ENCODE data around the gene SHOX. TPM values are rescaled to one million over a fixed set of nuclear protein-coding genes. Genes with fewer than 3 reads are reported as not detected.

The SHOX gene
- total RNA-seq, 2 donors from 2014 or later = not detected

- Histone ChIP-seq H3K27me3 (replicated peaks; ENCODE audit: insufficient read depth) (no peaks in the 10 kb centered on the region), H3K4me1 (replicated peaks) (no peaks in the 10 kb centered on the region), H3K9me3 (no peaks in the 10 kb centered on the region), H3K27ac (no peak overlapping the region), H3K36me3 (no peaks in the 10 kb centered on the region), H3K4me3 (no peak overlapping the region)
- no peak for TF ChIP-seq POLR2A (IDR thresholded peaks at IDR 0.05)
- TF ChIP-seq CTCF (IDR thresholded peaks at IDR 0.05) = no peak
- no peak for TF ChIP-seq POLR2AphosphoS5 (IDR thresholded peaks at IDR 0.05)
- intact Hi-C loops (cut with DNase I) = no loop called here
- WGBS = 94% methylated on average over 10 of the region's 10 CpGs
- no peak for DNase-seq (ENCODE audit: low spot score)
Measured at GRCh38 chrX:661154-661553, 30.6 kb downstream of the SHOX start.

GRCh38 chrX:662126-662525 is 31.5 kb downstream of the SHOX start:
- no peak for TF ChIP-seq CTCF (IDR thresholded peaks at IDR 0.05)
- no peak for TF ChIP-seq POLR2AphosphoS5 (IDR thresholded peaks at IDR 0.05)
- TF ChIP-seq POLR2A (IDR thresholded peaks at IDR 0.05) = no peak
- Histone ChIP-seq H3K27ac (no peak overlapping the region), H3K9me3 (no peaks in the 10 kb centered on the region), H3K36me3 (no peaks in the 10 kb centered on the region), H3K4me3 (no peak overlapping the region), H3K4me1 (replicated peaks) (no peaks in the 10 kb centered on the region), H3K27me3 (replicated peaks; ENCODE audit: insufficient read depth) (no peaks in the 10 kb centered on the region)
- no peak for DNase-seq (ENCODE audit: low spot score)
- intact Hi-C loops (cut with DNase I) = no loop called here
- WGBS = 65% methylated on average over 20 of the region's 20 CpGs

GRCh38 chrX:663841-664240 is 33.2 kb downstream of the SHOX start:
- Histone ChIP-seq H3K27me3 (replicated peaks; ENCODE audit: insufficient read depth) (no peaks in the 10 kb centered on the region), H3K9me3 (no peaks in the 10 kb centered on the region), H3K27ac (no peak overlapping the region), H3K4me3 (no peak overlapping the region), H3K4me1 (replicated peaks) (no peaks in the 10 kb centered on the region), H3K36me3 (no peaks in the 10 kb centered on the region)
- WGBS = 92% methylated on average over 18 of the region's 18 CpGs
- TF ChIP-seq CTCF (IDR thresholded peaks at IDR 0.05) (no peak), POLR2AphosphoS5 (IDR thresholded peaks at IDR 0.05) (no peak), POLR2A (IDR thresholded peaks at IDR 0.05) (no peak)
- DNase-seq (ENCODE audit: low spot score) = no peak
- intact Hi-C loops (cut with DNase I) = no loop called here

- Histone ChIP-seq H3K4me1 (replicated peaks) (no peaks in the 10 kb centered on the region), H3K36me3 (no peaks in the 10 kb centered on the region), H3K9me3 (no peaks in the 10 kb centered on the region), H3K27ac (no peak overlapping the region), H3K27me3 (replicated peaks; ENCODE audit: insufficient read depth) (no peaks in the 10 kb centered on the region), H3K4me3 (no peak overlapping the region)
- intact Hi-C loops (cut with DNase I) = no loop called here
- DNase-seq (ENCODE audit: low spot score) = no peak
- no peak for TF ChIP-seq POLR2AphosphoS5 (IDR thresholded peaks at IDR 0.05)
- TF ChIP-seq CTCF (IDR thresholded peaks at IDR 0.05) = no peak
- no peak for TF ChIP-seq POLR2A (IDR thresholded peaks at IDR 0.05)
- WGBS = 56% methylated on average over 27 of the region's 27 CpGs
Measured at GRCh38 chrX:666762-667720, 36.5 kb downstream of the SHOX start.

GRCh38 chrX:670645-671044 is 40.1 kb downstream of the SHOX start:
- no peaks in the 10 kb centered on the region for H3K27me3 ChIP-seq (replicated peaks; ENCODE audit: insufficient read depth)
- TF ChIP-seq CTCF (IDR thresholded peaks at IDR 0.05) (no peak), POLR2AphosphoS5 (IDR thresholded peaks at IDR 0.05) (no peak), POLR2A (IDR thresholded peaks at IDR 0.05) (no peak)
- H3K4me3 ChIP-seq = no peak overlapping the region
- no peak for DNase-seq (ENCODE audit: low spot score)
- no peaks in the 10 kb centered on the region for H3K4me1 ChIP-seq (replicated peaks)
- H3K9me3 ChIP-seq = no peaks in the 10 kb centered on the region
- WGBS = 5% methylated on average over 13 of the region's 13 CpGs
- H3K27ac ChIP-seq = no peak overlapping the region
- intact Hi-C loops (cut with DNase I) = no loop called here
- no peaks in the 10 kb centered on the region for H3K36me3 ChIP-seq

Measured in prostate gland (tissue), 2 donors.